ENCODE results near the gene ASTL. TPM values are rescaled to one million over a fixed set of nuclear protein-coding genes. Genes with fewer than 3 reads are reported as not detected.

Gene ASTL
- total RNA-seq, 1 experiment from 2014 or later = 0.34 TPM

- no TSS peak for BruUV-seq (replicated peaks)
- Histone ChIP-seq H3K27me3 (ENCODE audit: insufficient read depth, low read length) (no peaks in the 10 kb centered on the region), H2AFZ (ENCODE audit: low read depth, low read length, poor library complexity, severe bottlenecking) (no peak overlapping the region), H3K4me1 (ENCODE audit: control insufficient read depth in 1 of 2, insufficient read depth in 2 of 2, low read length in 2 of 2) (no peaks in the 10 kb centered on the region), H3K4me3 (replicated peaks in 1 of 2; ENCODE audit: low read depth in 1 of 2, low read length in 2 of 2) (no peak overlapping the region), H3K4me2 (ENCODE audit: low read length) (no peak overlapping the region), H4K20me1 (ENCODE audit: insufficient read depth) (no peaks in the 10 kb centered on the region), H3K9me2 (ENCODE audit: insufficient read depth) (no peaks in the 10 kb centered on the region), H3K36me3 (ENCODE audit: control insufficient read depth in 1 of 2, insufficient read depth in 2 of 2, low read length in 2 of 2) (no peaks in the 10 kb centered on the region), H3K9me3 (ENCODE audit: control insufficient read depth in 1 of 2, insufficient read depth in 1 of 2, low read depth in 1 of 2, low read length in 2 of 2) (peaks cover 9 to 13% of the 10 kb centered on the region in 2 experiments; a peak in 2 of 4 replicates), H3K9ac (ENCODE audit: low read length) (no peak overlapping the region), H3K79me2 (ENCODE audit: insufficient read depth, low read length) (no peaks in the 10 kb centered on the region), H3K27ac (ENCODE audit: low read depth, low read length) (no peak overlapping the region)
- intact Hi-C loops (cut with micrococcal nuclease) = no loop called here
- TF ChIP-seq ELF1 (IDR thresholded peaks at IDR 0.05; ENCODE audit: borderline replicate concordance, low read depth) (no peak), RAD21 (IDR thresholded peaks at IDR 0.05; ENCODE audit: low read depth) (no peak), SP1 (IDR thresholded peaks at IDR 0.05; ENCODE audit: low read depth) (no peak), ZNF274 (IDR thresholded peaks at IDR 0.05; ENCODE audit: low read depth, low read length) (no peak), CEBPB (IDR thresholded peaks at IDR 0.05; ENCODE audit: low read depth) (no peak), FOSL1 (IDR thresholded peaks at IDR 0.05; ENCODE audit: low read depth) (no peak), JUND (IDR thresholded peaks at IDR 0.05) (no peak), TCF7L2 (IDR thresholded peaks at IDR 0.05; ENCODE audit: borderline replicate concordance, extremely low read depth, insufficient read depth, insufficient read length) (no peak), CBX3 (IDR thresholded peaks at IDR 0.05; ENCODE audit: low read depth) (no peak)
- TF ChIP-seq, protein P1, sequence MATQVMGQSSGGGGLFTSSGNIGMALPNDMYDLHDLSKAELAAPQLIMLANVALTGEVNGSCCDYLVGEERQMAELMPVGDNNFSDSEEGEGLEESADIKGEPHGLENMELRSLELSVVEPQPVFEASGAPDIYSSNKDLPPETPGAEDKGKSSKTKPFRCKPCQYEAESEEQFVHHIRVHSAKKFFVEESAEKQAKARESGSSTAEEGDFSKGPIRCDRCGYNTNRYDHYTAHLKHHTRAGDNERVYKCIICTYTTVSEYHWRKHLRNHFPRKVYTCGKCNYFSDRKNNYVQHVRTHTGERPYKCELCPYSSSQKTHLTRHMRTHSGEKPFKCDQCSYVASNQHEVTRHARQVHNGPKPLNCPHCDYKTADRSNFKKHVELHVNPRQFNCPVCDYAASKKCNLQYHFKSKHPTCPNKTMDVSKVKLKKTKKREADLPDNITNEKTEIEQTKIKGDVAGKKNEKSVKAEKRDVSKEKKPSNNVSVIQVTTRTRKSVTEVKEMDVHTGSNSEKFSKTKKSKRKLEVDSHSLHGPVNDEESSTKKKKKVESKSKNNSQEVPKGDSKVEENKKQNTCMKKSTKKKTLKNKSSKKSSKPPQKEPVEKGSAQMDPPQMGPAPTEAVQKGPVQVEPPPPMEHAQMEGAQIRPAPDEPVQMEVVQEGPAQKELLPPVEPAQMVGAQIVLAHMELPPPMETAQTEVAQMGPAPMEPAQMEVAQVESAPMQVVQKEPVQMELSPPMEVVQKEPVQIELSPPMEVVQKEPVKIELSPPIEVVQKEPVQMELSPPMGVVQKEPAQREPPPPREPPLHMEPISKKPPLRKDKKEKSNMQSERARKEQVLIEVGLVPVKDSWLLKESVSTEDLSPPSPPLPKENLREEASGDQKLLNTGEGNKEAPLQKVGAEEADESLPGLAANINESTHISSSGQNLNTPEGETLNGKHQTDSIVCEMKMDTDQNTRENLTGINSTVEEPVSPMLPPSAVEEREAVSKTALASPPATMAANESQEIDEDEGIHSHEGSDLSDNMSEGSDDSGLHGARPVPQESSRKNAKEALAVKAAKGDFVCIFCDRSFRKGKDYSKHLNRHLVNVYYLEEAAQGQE (IDR thresholded peaks at IDR 0.05; ENCODE audit: low read depth) = no peak
- TF ChIP-seq, protein P2, sequence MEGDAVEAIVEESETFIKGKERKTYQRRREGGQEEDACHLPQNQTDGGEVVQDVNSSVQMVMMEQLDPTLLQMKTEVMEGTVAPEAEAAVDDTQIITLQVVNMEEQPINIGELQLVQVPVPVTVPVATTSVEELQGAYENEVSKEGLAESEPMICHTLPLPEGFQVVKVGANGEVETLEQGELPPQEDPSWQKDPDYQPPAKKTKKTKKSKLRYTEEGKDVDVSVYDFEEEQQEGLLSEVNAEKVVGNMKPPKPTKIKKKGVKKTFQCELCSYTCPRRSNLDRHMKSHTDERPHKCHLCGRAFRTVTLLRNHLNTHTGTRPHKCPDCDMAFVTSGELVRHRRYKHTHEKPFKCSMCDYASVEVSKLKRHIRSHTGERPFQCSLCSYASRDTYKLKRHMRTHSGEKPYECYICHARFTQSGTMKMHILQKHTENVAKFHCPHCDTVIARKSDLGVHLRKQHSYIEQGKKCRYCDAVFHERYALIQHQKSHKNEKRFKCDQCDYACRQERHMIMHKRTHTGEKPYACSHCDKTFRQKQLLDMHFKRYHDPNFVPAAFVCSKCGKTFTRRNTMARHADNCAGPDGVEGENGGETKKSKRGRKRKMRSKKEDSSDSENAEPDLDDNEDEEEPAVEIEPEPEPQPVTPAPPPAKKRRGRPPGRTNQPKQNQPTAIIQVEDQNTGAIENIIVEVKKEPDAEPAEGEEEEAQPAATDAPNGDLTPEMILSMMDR (IDR thresholded peaks at IDR 0.05 in 2 of 3, conservative IDR thresholded peaks at IDR 0.05 in 1 of 3; ENCODE audit: borderline replicate concordance in 1 of 3, insufficient read depth in 1 of 3, low read depth in 2 of 3, low read length in 2 of 3) = no peak
- TF ChIP-seq, protein P3, sequence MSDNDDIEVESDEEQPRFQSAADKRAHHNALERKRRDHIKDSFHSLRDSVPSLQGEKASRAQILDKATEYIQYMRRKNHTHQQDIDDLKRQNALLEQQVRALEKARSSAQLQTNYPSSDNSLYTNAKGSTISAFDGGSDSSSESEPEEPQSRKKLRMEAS (IDR thresholded peaks at IDR 0.05) = no peak
- DNase-seq (ENCODE audit: low read depth, low spot score) (no peak), ATAC-seq (no peak)
- CTCF ChIA-PET = no interaction called here
- RAD21 ChIA-PET (ENCODE audit: low non-redundant PET in 1 of 2, low total read pairs in 2 of 2, uncharacterized antibody in 2 of 2, unreplicated experiment in 2 of 2) = no interaction called here
- POLR2A ChIA-PET = no interaction called here
Observed at GRCh38 chr2:96100893-96101304, 37.4 kb downstream of the ASTL start.
